IMR-90 (cell line): Measurements from ENCODE around the gene TIGD1. TPM values are rescaled to one million over a fixed set of nuclear protein-coding genes. Genes with fewer than 3 reads are reported as not detected.

Experiments
- ATAC-seq: fragments of 200-7000 bp; cut with Tn5 transposase; 2 replicates; pipeline ENCODE4 v1.9.1; 2020; ENCODE audit warnings: low read depth, mild to moderate bottlenecking, moderate library complexity
- BruUV-seq: library from RNA; stranded (reverse); fragments of 400-500 nt; replicated peaks from 2 replicates; lab custom pipeline; 2021; lab: Mats Ljungman, UMichigan
- CTCF ChIA-PET: fragments of 300-600 bp; formaldehyde crosslinking; extraction: SDS; loops from one replicate; lab custom pipeline; 2021; ENCODE audit warnings: antibody characterized with exemption; lab: Yijun Ruan, JAX
- POLR2A ChIA-PET: fragments of 300-600 bp; sonication (Branson Sonifier 250); formaldehyde crosslinking; loops from one replicate; lab custom pipeline; 2022; ENCODE audit warnings: antibody characterized with exemption; ENCODE audit not compliant: unreplicated experiment; lab: Charles Lee
- DNase-seq: peaks from one replicate; pipeline ENCODE4 v3.0.0; 2013
- H2AFZ ChIP-seq: replicated peaks from 2 replicates; pipeline ENCODE3; 2013; ENCODE audit warnings: low read length, mild to moderate bottlenecking; ENCODE audit not compliant: poor library complexity
- H2AK5ac ChIP-seq: 2 replicates; pipeline ENCODE4 v1.6.1; 2013; ENCODE audit warnings: low read depth, low read length, inconsistent platforms
- H2AK9ac ChIP-seq: replicated peaks from 2 replicates; pipeline ENCODE3; 2013; ENCODE audit warnings: mild to moderate bottlenecking, low read depth, low read length, moderate library complexity; ENCODE audit not compliant: poor library complexity
- H2BK120ac ChIP-seq: 2 replicates; pipeline ENCODE4 v1.6.1; 2013; ENCODE audit warnings: low read depth, low read length, inconsistent platforms
- H2BK15ac ChIP-seq: 3 replicates; pipeline ENCODE4 v1.6.1; 2013; ENCODE audit warnings: low read depth, low read length, inconsistent platforms
- H2BK20ac ChIP-seq: 2 replicates; pipeline ENCODE4 v1.6.1; 2013; ENCODE audit warnings: low read depth, mild to moderate bottlenecking, inconsistent platforms, low read length, moderate library complexity
- H2BK5ac ChIP-seq: 2 replicates; pipeline ENCODE4 v1.6.1; 2013; ENCODE audit warnings: mild to moderate bottlenecking, low read depth, low read length, inconsistent platforms; ENCODE audit not compliant: poor library complexity, severe bottlenecking
- H3K14ac ChIP-seq: replicated peaks from 2 replicates; pipeline ENCODE4 v1.6.1; 2013; ENCODE audit warnings: low read depth, low read length, inconsistent platforms
- H3K18ac ChIP-seq: 2 replicates; pipeline ENCODE4 v1.6.1; 2013; ENCODE audit warnings: low read depth, low read length, control low read depth
- H3K23ac ChIP-seq: 2 replicates; pipeline ENCODE4 v1.6.1; 2013; ENCODE audit warnings: low read depth, low read length, inconsistent platforms
- H3K27ac ChIP-seq: 2 replicates; pipeline ENCODE4 v1.5.1; 2013; ENCODE audit warnings: mild to moderate bottlenecking, control low read depth, low read length; ENCODE audit not compliant: insufficient read depth
- H3K27me3 ChIP-seq: 2 replicates; pipeline ENCODE4 v1.6.1; 2013; ENCODE audit warnings: low read length; ENCODE audit not compliant: control insufficient read depth, insufficient read depth
- H3K36me3 ChIP-seq: 2 replicates; pipeline ENCODE4 v1.6.1; 2013; ENCODE audit warnings: low read length, mixed read lengths; ENCODE audit not compliant: control insufficient read depth, insufficient read depth
- H3K4ac ChIP-seq: 2 replicates; pipeline ENCODE4 v1.6.1; 2013; ENCODE audit warnings: low read depth, low read length, inconsistent platforms
- H3K4me1 ChIP-seq: 2 replicates; pipeline ENCODE4 v1.6.1; 2013; ENCODE audit warnings: low read length, mixed read lengths; ENCODE audit not compliant: control insufficient read depth, insufficient read depth
- H3K4me2 ChIP-seq: 2 replicates; pipeline ENCODE4 v1.6.1; 2013; ENCODE audit warnings: low read depth, mild to moderate bottlenecking, control low read depth, low read length, moderate library complexity
- H3K4me3 ChIP-seq: 2 replicates; pipeline ENCODE4 v1.5.1; 2013; ENCODE audit warnings: low read depth, mild to moderate bottlenecking, control low read depth, low read length, moderate library complexity; ENCODE audit not compliant: insufficient read depth
- H3K56ac ChIP-seq: 2 replicates; pipeline ENCODE4 v1.6.1; 2013; ENCODE audit warnings: low read length, inconsistent platforms; ENCODE audit not compliant: insufficient read depth; ENCODE audit errors: extremely low read depth
- H3K79me1 ChIP-seq, 2 experiments: 2 replicates each; pipeline ENCODE4 v1.6.1; 2013; ENCODE audit warnings: low read length in 2 of 2, inconsistent platforms in 1 of 2, low read depth in 1 of 2
- H3K9ac ChIP-seq: 2 replicates; pipeline ENCODE4 v1.6.1; 2013; ENCODE audit warnings: low read depth, low read length, control low read depth
- H3K9me1 ChIP-seq: 2 replicates; pipeline ENCODE4 v1.6.1; 2013; ENCODE audit warnings: low read length, inconsistent platforms; ENCODE audit not compliant: insufficient read depth
- H3K9me3 ChIP-seq: 2 replicates; pipeline ENCODE4 v1.6.1; 2013; ENCODE audit warnings: low read length; ENCODE audit not compliant: control insufficient read depth, insufficient read depth
- H4K20me1 ChIP-seq: 2 replicates; pipeline ENCODE4 v1.6.1; 2013; ENCODE audit warnings: low read length, inconsistent platforms; ENCODE audit not compliant: insufficient read depth
- H4K5ac ChIP-seq: 2 replicates; pipeline ENCODE4 v1.6.1; 2013; ENCODE audit warnings: mild to moderate bottlenecking, low read depth, low read length, control low read depth
- H4K8ac ChIP-seq, 2 experiments: 2 replicates each; pipeline ENCODE4 v1.6.1; 2013; ENCODE audit warnings: low read depth in 2 of 2, low read length in 2 of 2, control low read depth in 1 of 2, inconsistent platforms in 1 of 2
- H4K91ac ChIP-seq: 2 replicates; pipeline ENCODE4 v1.6.1; 2013; ENCODE audit warnings: low read depth, low read length, inconsistent platforms; ENCODE audit not compliant: insufficient read depth
- BHLHE40 ChIP-seq: fragments of 150-350 bp; IDR thresholded peaks from 2 replicates; pipeline ENCODE4 v1.6.1; 2016; ENCODE audit warnings: mild to moderate bottlenecking, low read depth, low read length
- CEBPB ChIP-seq: IDR thresholded peaks from 2 replicates; pipeline ENCODE4 v1.6.1; 2012; ENCODE audit warnings: low read depth, low read length, improper control_type of control experiment
- CHD1 ChIP-seq: IDR thresholded peaks from 2 replicates; pipeline ENCODE4 v1.6.1; 2012; ENCODE audit warnings: low read depth, low read length, improper control_type of control experiment
- FOS ChIP-seq: fragments of 150-350 bp; IDR thresholded peaks from 2 replicates; pipeline ENCODE4 v1.6.1; 2016; ENCODE audit warnings: low read depth, low read length
- MAFK ChIP-seq: IDR thresholded peaks from 2 replicates; pipeline ENCODE4 v1.6.1; 2012; ENCODE audit warnings: low read depth, low read length, improper control_type of control experiment
- MAZ ChIP-seq: IDR thresholded peaks from 2 replicates; pipeline ENCODE4 v1.6.1; 2012; ENCODE audit warnings: low read depth, mild to moderate bottlenecking, low read length, improper control_type of control experiment, moderate library complexity, borderline replicate concordance
- MXI1 ChIP-seq: IDR thresholded peaks from 2 replicates; pipeline ENCODE4 v1.6.1; 2012; ENCODE audit warnings: low read depth, mild to moderate bottlenecking, low read length, moderate library complexity, borderline replicate concordance
- NFE2L2 ChIP-seq: fragments of 150-350 bp; IDR thresholded peaks from 2 replicates; pipeline ENCODE4 v1.6.1; 2016; ENCODE audit warnings: low read depth, mild to moderate bottlenecking, low read length
- POLR2A ChIP-seq: IDR thresholded peaks from 2 replicates; pipeline ENCODE4 v1.6.1; 2012; ENCODE audit warnings: mild to moderate bottlenecking, low read depth, low read length
- RCOR1 ChIP-seq: IDR thresholded peaks from 2 replicates; pipeline ENCODE4 v1.6.1; 2012; ENCODE audit warnings: mild to moderate bottlenecking, low read length, improper control_type of control experiment; ENCODE audit not compliant: insufficient replicate concordance
- RFX5 ChIP-seq: IDR thresholded peaks from 2 replicates; pipeline ENCODE4 v1.8.0; 2012; ENCODE audit warnings: low read depth, mild to moderate bottlenecking, low read length, moderate library complexity
- SMC3 ChIP-seq: fragments of 150-350 bp; IDR thresholded peaks from 2 replicates; pipeline ENCODE4 v1.6.1; 2016; ENCODE audit warnings: low read depth, mild to moderate bottlenecking, antibody characterized with exemption, low read length, moderate library complexity
- WGBS, 2 experiments: methylation state at CpG; one replicate each; pipeline versions ENCODE4 v1.1.5 to v1.1.7; 2013; ENCODE audit warnings: missing lambda C conversion rate in 2 of 2; ENCODE audit not compliant: insufficient read length in 1 of 2; ENCODE audit errors: extremely low coverage in 2 of 2; 5-methylcytosine and 5-hydroxymethylcytosine counted together
- dilution Hi-C: fragments of 300-500 bp; cut with HindIII; formaldehyde crosslinking; loops from one replicate; pipeline ENCODE4 v1.14.3; 2018; ENCODE audit warnings: low sequenced_read_pairs; ENCODE audit not compliant: unreplicated experiment
- in situ Hi-C: fragments of 300-500 bp; cut with MboI; formaldehyde crosslinking; loops from 3 replicates; pipeline ENCODE4 v1.14.3; 2019; ENCODE audit warnings: low sequenced_read_pairs, inconsistent platforms, mixed read lengths
- intact Hi-C: fragments of 100-400 bp; cut with micrococcal nuclease; formaldehyde crosslinking; loops from 2 replicates; pipeline ENCODE4 v1.10.0; 2022
- polyA plus RNA-seq, 3 experiments: library from polyadenylated mRNA; depleted of rRNA; stranded (reverse); fragments of >200 nt; gene quantifications; 2 replicates each; pipeline ENCODE4 v1.2.3, GENCODE V29; 2012; ENCODE audit warnings: low replicate concordance in 1 of 3
- total RNA-seq: library from RNA; depleted of rRNA; stranded (reverse); fragments of >200 nt; gene quantifications from 2 replicates; pipeline ENCODE4 v1.2.3, GENCODE V29; 2012
- TF ChIP-seq, protein P1 (sequence below): fragments of 150-350 bp; IDR thresholded peaks from 2 replicates; pipeline ENCODE4 v1.6.1; 2016; ENCODE audit warnings: low read depth, mild to moderate bottlenecking, low read length, moderate library complexity, borderline replicate concordance
- TF ChIP-seq, protein P2 (sequence below): fragments of 150-350 bp; IDR thresholded peaks from 2 replicates; pipeline ENCODE4 v1.6.1; 2017; ENCODE audit warnings: mild to moderate bottlenecking, antibody characterized with exemption, low read length, low read depth

The TIGD1 gene
- total and polyA plus RNA-seq, 2 of the 4 experiments (the other 2 are of a cell fraction), result 2.7 to 2.9 TPM

DNA sequence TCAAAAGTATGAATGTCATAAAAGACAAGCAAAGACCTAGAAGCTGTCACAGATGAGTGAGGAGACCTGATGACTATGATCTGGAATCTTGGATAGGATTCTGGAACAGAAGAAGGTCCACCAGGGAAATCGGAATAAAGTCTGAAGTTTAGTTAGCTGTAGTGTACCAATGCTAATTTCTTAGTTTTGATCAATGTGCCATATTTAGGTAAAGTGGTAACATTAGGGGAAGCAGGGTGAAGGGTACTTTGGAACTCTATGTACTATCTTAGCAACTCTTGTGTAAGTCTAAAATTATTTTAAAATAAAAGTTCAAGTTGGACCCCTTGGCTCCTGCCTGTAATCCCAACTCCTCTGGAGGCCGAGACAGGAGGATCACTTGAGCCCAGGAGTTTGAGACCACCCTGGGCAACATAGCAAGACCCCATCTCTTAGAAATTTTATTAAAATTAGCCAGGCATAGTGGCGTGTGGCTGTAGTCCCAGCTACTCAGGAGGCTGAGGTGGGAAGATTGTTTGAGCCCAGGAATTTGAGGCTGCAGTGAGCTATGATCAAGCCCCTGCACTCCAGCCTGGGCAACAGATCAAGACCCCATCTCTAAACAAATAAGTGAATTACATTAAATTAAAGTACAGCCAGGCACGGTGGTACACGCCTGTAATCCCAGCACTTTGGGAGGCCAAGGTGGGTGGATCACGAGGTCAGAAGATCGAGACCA, 47.2 kb upstream of the TIGD1 start:
- H2BK120ac ChIP-seq, result no peak overlapping the region
- dilution Hi-C loops, result no loop called here
- intact Hi-C loops, result no loop called here
- H3K79me1 ChIP-seq, result no peaks in the 10 kb centered on the region
- H3K4ac ChIP-seq, result no peak overlapping the region
- no peak overlapping the region for H3K27ac ChIP-seq
- H3K36me3 ChIP-seq, result no peaks in the 10 kb centered on the region
- no peaks in the 10 kb centered on the region for H3K4me1 ChIP-seq
- H4K5ac ChIP-seq, result no peak overlapping the region
- no peaks in the 10 kb centered on the region for H3K9me3 ChIP-seq
- H2AFZ ChIP-seq, result no peak overlapping the region
- H3K14ac ChIP-seq, result no peak overlapping the region
- H3K27me3 ChIP-seq, result peaks cover 4% of the 10 kb centered on the region
- BruUV-seq, result no TSS peak
- no peak overlapping the region for H3K4me3 ChIP-seq
- H4K91ac ChIP-seq, result no peak overlapping the region
- H3K23ac ChIP-seq, result no peak overlapping the region
- H2AK9ac ChIP-seq, result no peak overlapping the region
- H2AK5ac ChIP-seq, result no peak overlapping the region
- no peak overlapping the region for H2BK20ac ChIP-seq
- 100% methylated on average over 1 of the region's 7 CpGs; no CpG with 5 or more reads in 1 of the 2 experiments for WGBS, 2 experiments
- TF ChIP-seq, protein P1, sequence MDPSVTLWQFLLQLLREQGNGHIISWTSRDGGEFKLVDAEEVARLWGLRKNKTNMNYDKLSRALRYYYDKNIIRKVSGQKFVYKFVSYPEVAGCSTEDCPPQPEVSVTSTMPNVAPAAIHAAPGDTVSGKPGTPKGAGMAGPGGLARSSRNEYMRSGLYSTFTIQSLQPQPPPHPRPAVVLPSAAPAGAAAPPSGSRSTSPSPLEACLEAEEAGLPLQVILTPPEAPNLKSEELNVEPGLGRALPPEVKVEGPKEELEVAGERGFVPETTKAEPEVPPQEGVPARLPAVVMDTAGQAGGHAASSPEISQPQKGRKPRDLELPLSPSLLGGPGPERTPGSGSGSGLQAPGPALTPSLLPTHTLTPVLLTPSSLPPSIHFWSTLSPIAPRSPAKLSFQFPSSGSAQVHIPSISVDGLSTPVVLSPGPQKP, result no peak
- TF ChIP-seq RCOR1, result no peak
- TF ChIP-seq BHLHE40, result no peak
- no peak for TF ChIP-seq FOS
- TF ChIP-seq NFE2L2, result no peak
- TF ChIP-seq RFX5, result no peak
- no peak for TF ChIP-seq CHD1
- no peak for TF ChIP-seq CEBPB
- no peak for TF ChIP-seq MXI1
- TF ChIP-seq MAZ, result no peak
- TF ChIP-seq, protein P2, sequence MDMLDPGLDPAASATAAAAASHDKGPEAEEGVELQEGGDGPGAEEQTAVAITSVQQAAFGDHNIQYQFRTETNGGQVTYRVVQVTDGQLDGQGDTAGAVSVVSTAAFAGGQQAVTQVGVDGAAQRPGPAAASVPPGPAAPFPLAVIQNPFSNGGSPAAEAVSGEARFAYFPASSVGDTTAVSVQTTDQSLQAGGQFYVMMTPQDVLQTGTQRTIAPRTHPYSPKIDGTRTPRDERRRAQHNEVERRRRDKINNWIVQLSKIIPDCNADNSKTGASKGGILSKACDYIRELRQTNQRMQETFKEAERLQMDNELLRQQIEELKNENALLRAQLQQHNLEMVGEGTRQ, result no peak
- no peak for TF ChIP-seq SMC3
- TF ChIP-seq MAFK, result no peak
- TF ChIP-seq POLR2A, result no peak
- in situ Hi-C loops, result no loop called here
- ATAC-seq (no peak), DNase-seq (no peak)
- peaks cover 3% of the 10 kb centered on the region; the same call in 1 of the 2 replicates for H3K9me1 ChIP-seq
- H4K20me1 ChIP-seq, result no peaks in the 10 kb centered on the region
- no peak overlapping the region for H4K8ac ChIP-seq
- no peak overlapping the region for H3K9ac ChIP-seq
- H3K4me2 ChIP-seq, result no peak overlapping the region
- ChIA-PET CTCF (no interaction called here), POLR2A (no interaction called here)
- H2BK15ac ChIP-seq, result no peak overlapping the region
- H3K18ac ChIP-seq, result no peak overlapping the region
- H3K56ac ChIP-seq, result no peak overlapping the region
- H2BK5ac ChIP-seq, result no peak overlapping the region
